OCI-LY7 (cell line): ENCODE data around the gene CDCA5.

Source experiments
- CTCF ChIP-seq: fragments of 200-600 bp; sonication (generic); conservative IDR thresholded peaks from 2 replicates; pipeline ENCODE4 v1.5.1; 2014; ENCODE audit warnings: mild to moderate bottlenecking, antibody characterized with exemption, low read length, moderate library complexity, mixed read lengths
- EZH2phosphoT487 ChIP-seq: fragments of 200-600 bp; sonication (generic); IDR thresholded peaks from 2 replicates; pipeline ENCODE4 v1.6.1; 2018; ENCODE audit warnings: low read depth, borderline replicate concordance, mild to moderate bottlenecking, mixed run types, antibody characterized with exemption, low read length, moderate library complexity, mixed read lengths

- TF ChIP-seq CTCF (no peak), EZH2phosphoT487 (no peak)
These were observed 44.6 kb upstream of the CDCA5 start for GRCh38 chr11:65128182-65129145.
